PC-9 (cell line): Measurements from ENCODE around the gene PACRG. TPM values are rescaled to one million over a fixed set of nuclear protein-coding genes. Genes with fewer than 3 reads are reported as not detected.

Experiments
- BruUV-seq: library from RNA; stranded (reverse); fragments of 400-500 nt; replicated peaks from 2 replicates; lab custom pipeline; 2021; lab: Mats Ljungman, UMichigan
- CTCF ChIA-PET: fragments of 300-600 bp; sonication (Branson Sonifier 250); formaldehyde crosslinking; loops from one replicate; lab custom pipeline; 2022; ENCODE audit warnings: antibody characterized with exemption; lab: Charles Lee
- POLR2A ChIA-PET: fragments of 300-600 bp; sonication (Branson Sonifier 250); formaldehyde crosslinking; loops from one replicate; lab custom pipeline; 2022; ENCODE audit warnings: antibody characterized with exemption; ENCODE audit not compliant: unreplicated experiment; lab: Charles Lee
- DNase-seq, 2 experiments: peaks; one replicate each; pipeline versions ENCODE4 v3.0.0 to v3.0.0-alpha.2; 2015 to 2022; ENCODE audit warnings: mixed read lengths in 1 of 2
- H2AFZ ChIP-seq: fragments of 200-600 bp; sonication (generic); 2 replicates; pipeline ENCODE4 v1.8.1; 2017; ENCODE audit warnings: antibody characterized with exemption
- H3F3A ChIP-seq: fragments of 200-600 bp; sonication (generic); 2 replicates; pipeline ENCODE4 v1.8.1; 2017; ENCODE audit warnings: antibody characterized with exemption, mild to moderate bottlenecking, low read depth; ENCODE audit not compliant: insufficient read depth
- H3K27ac ChIP-seq: fragments of 200-600 bp; sonication (generic); 2 replicates; pipeline ENCODE4 v1.6.1; 2016; ENCODE audit warnings: mixed run types
- H3K27me3 ChIP-seq: fragments of 200-600 bp; sonication (generic); 2 replicates; pipeline ENCODE4 v1.6.1; 2016; ENCODE audit warnings: low read depth, mixed run types; ENCODE audit not compliant: insufficient read depth
- H3K36me3 ChIP-seq: fragments of 200-600 bp; sonication (generic); 2 replicates; pipeline ENCODE4 v1.6.1; 2016; ENCODE audit warnings: low read depth, mixed run types
- H3K4me1 ChIP-seq: fragments of 200-600 bp; sonication (generic); replicated peaks from 2 replicates; pipeline ENCODE4 v1.6.1; 2016; ENCODE audit warnings: mixed run types; ENCODE audit not compliant: insufficient read depth
- H3K4me2 ChIP-seq: fragments of 200-600 bp; sonication (generic); 2 replicates; pipeline ENCODE4 v1.6.1; 2017; ENCODE audit warnings: mixed run types
- H3K4me3 ChIP-seq: fragments of 200-600 bp; sonication (generic); 2 replicates; pipeline ENCODE4 v1.6.1; 2016; ENCODE audit warnings: mixed run types
- H3K79me2 ChIP-seq: fragments of 200-600 bp; sonication (generic); 2 replicates; pipeline ENCODE4 v1.6.1; 2017; ENCODE audit warnings: low read depth, mixed run types
- H3K9me2 ChIP-seq: fragments of 200-600 bp; sonication (generic); 2 replicates; pipeline ENCODE4 v1.8.1; 2017; ENCODE audit warnings: mild to moderate bottlenecking; ENCODE audit not compliant: insufficient read depth
- H3K9me3 ChIP-seq: fragments of 200-600 bp; sonication (generic); 2 replicates; pipeline ENCODE4 v1.8.1; 2016; ENCODE audit warnings: low read depth; ENCODE audit not compliant: insufficient read depth
- H4K20me1 ChIP-seq: fragments of 200-600 bp; sonication (generic); 2 replicates; pipeline ENCODE4 v1.8.1; 2017; ENCODE audit not compliant: insufficient read depth
- CTCF ChIP-seq: fragments of 200-600 bp; sonication (generic); conservative IDR thresholded peaks from 2 replicates; pipeline ENCODE4 v1.6.1; 2017; ENCODE audit warnings: mixed run types, antibody characterized with exemption, mild to moderate bottlenecking, moderate library complexity
- EZH2 ChIP-seq: fragments of 200-600 bp; sonication (generic); IDR thresholded peaks from 2 replicates; pipeline ENCODE4 v1.8.0; 2017; ENCODE audit warnings: antibody characterized with exemption, low read depth
- intact Hi-C: fragments of 100-400 bp; cut with micrococcal nuclease; formaldehyde crosslinking; loops from one replicate; pipeline ENCODE4 v1.10.0; 2022; ENCODE audit not compliant: unreplicated experiment
- total RNA-seq: library from RNA; stranded (reverse); gene quantifications from 2 replicates; pipeline ENCODE4 v1.2.3, GENCODE V29; 2021

PACRG gene
- total RNA-seq, 1 experiment from 2014 or later, result not detected

- intact Hi-C loops, result loop anchor here (2.0 to 10.0 kb wide), 5 partner anchors 213 to 1747 kb away; no protein-coding TSS in a partner anchor
- H3F3A ChIP-seq, result no peaks in the 10 kb centered on the region
- DNase-seq, result no peak
- no peaks in the 10 kb centered on the region for H3K27me3 ChIP-seq
- BruUV-seq, result no TSS peak
- H3K9me2 ChIP-seq, result 0 out of 2 replicates have a peak, but pooled peaks cover 5% of the 10 kb centered on the region
- H3K4me3 ChIP-seq, result no peak overlapping the region
- peaks cover 16% of the 10 kb centered on the region for H3K4me1 ChIP-seq
- no peaks in the 10 kb centered on the region for H3K79me2 ChIP-seq
- TF ChIP-seq CTCF (no peak), EZH2 (no peak)
- H3K4me2 ChIP-seq, result no peak overlapping the region
- H3K9me3 ChIP-seq, result no peaks in the 10 kb centered on the region
- no peak overlapping the region for H2AFZ ChIP-seq
- no peaks in the 10 kb centered on the region for H3K36me3 ChIP-seq
- no peak overlapping the region for H3K27ac ChIP-seq
- no peaks in the 10 kb centered on the region for H4K20me1 ChIP-seq
- POLR2A ChIA-PET, result no interaction called here
- CTCF ChIA-PET, result no interaction called here
Observed at GRCh38 chr6:163179721-163180120, 451.9 kb downstream of the PACRG start.

- DNase-seq, result peak; percentile 59 to 68
- no peaks in the 10 kb centered on the region for H4K20me1 ChIP-seq
- H3K27ac ChIP-seq, result peak overlapping the region; percentile 78
- no peaks in the 10 kb centered on the region for H3K79me2 ChIP-seq
- no peaks in the 10 kb centered on the region for H3F3A ChIP-seq
- H3K4me1 ChIP-seq, result peaks cover 16% of the 10 kb centered on the region
- no peaks in the 10 kb centered on the region for H3K9me3 ChIP-seq
- CTCF ChIA-PET, result interaction anchor here (0.7 kb wide), 2 partner anchors 102 to 1056 kb away, joined by 3 to 4 read pairs; no protein-coding TSS in a partner anchor
- intact Hi-C loops, result loop anchor here (1.0 to 5.0 kb wide), 5 partner anchors 212 to 1746 kb away; no protein-coding TSS in a partner anchor
- peak overlapping the region; percentile 93 for H2AFZ ChIP-seq
- 0 out of 2 replicates have a peak, but pooled peaks cover 5% of the 10 kb centered on the region for H3K9me2 ChIP-seq
- H3K36me3 ChIP-seq, result no peaks in the 10 kb centered on the region
- POLR2A ChIA-PET, result no interaction called here
- no TSS peak for BruUV-seq
- no peak overlapping the region for H3K4me3 ChIP-seq
- H3K4me2 ChIP-seq, result peak overlapping the region; percentile 61
- TF ChIP-seq CTCF (peak; percentile 84), EZH2 (no peak)
- no peaks in the 10 kb centered on the region for H3K27me3 ChIP-seq
Observed at GRCh38 chr6:163180874-163181541, 453.2 kb downstream of the PACRG start.

GRCh38 chr6:163181666-163182180, 453.9 kb downstream of the PACRG start:
- Histone ChIP-seq H3K79me2 (no peaks in the 10 kb centered on the region), H3K4me1 (peaks cover 16% of the 10 kb centered on the region), H3K27me3 (no peaks in the 10 kb centered on the region), H3K4me3 (no peak overlapping the region), H3K9me2 (0 out of 2 replicates have a peak, but pooled peaks cover 5% of the 10 kb centered on the region), H3K9me3 (no peaks in the 10 kb centered on the region), H4K20me1 (no peaks in the 10 kb centered on the region), H3K36me3 (no peaks in the 10 kb centered on the region), H3F3A (no peaks in the 10 kb centered on the region), H3K27ac (no peak overlapping the region), H2AFZ (no peak overlapping the region), H3K4me2 (peak overlapping the region; percentile 61)
- intact Hi-C loops, result loop anchor here (1.0 to 5.0 kb wide), 5 partner anchors 211 to 1745 kb away; no protein-coding TSS in a partner anchor
- POLR2A ChIA-PET, result no interaction called here
- TF ChIP-seq CTCF (no peak), EZH2 (no peak)
- DNase-seq, result no peak
- BruUV-seq, result no TSS peak
- CTCF ChIA-PET, result no interaction called here
